Measurements from ENCODE around the gene SPRED1.

The SPRED1 gene

GRCh38 chr15:38285456-38285855 is 32.8 kb downstream of the SPRED1 start:
- no peak for DNase-seq

GRCh38 chr15:38294126-38294525 is 41.5 kb downstream of the SPRED1 start:
- DNase-seq, result no peak

GRCh38 chr15:38297623-38298388 is 45.2 kb downstream of the SPRED1 start:
- DNase-seq, result peak; percentile 57

- DNase-seq, result no peak
These were observed 46.6 kb downstream of the SPRED1 start for GRCh38 chr15:38299216-38299615.

- DNase-seq, result peak; percentile 17
These were observed 47.8 kb downstream of the SPRED1 start for GRCh38 chr15:38300395-38300794.

GRCh38 chr15:38304481-38304880 is 51.8 kb downstream of the SPRED1 start:
- no peak for DNase-seq

GRCh38 chr15:38307251-38307650 is 54.6 kb downstream of the SPRED1 start:
- no peak for DNase-seq

GRCh38 chr15:38307861-38308641 is 55.4 kb downstream of the SPRED1 start:
- peak; percentile 21 for DNase-seq

- peak; percentile 61 for DNase-seq
These were observed 56.2 kb downstream of the SPRED1 start for GRCh38 chr15:38308797-38309196.

- DNase-seq, result no peak
These were observed 59.6 kb downstream of the SPRED1 start for GRCh38 chr15:38312190-38312589.

- no peak for DNase-seq
These were observed 63.7 kb downstream of the SPRED1 start for GRCh38 chr15:38316311-38316710.

- DNase-seq, result no peak
These were observed 67.5 kb downstream of the SPRED1 start for GRCh38 chr15:38320181-38320580.

GRCh38 chr15:38320866-38321265 is 68.2 kb downstream of the SPRED1 start:
- no peak for DNase-seq

GRCh38 chr15:38323895-38324294 is 71.3 kb downstream of the SPRED1 start:
- no peak for DNase-seq

GRCh38 chr15:38324939-38325647 is 72.5 kb downstream of the SPRED1 start:
- DNase-seq, result no peak

GRCh38 chr15:38325648-38325990 is 73.0 kb downstream of the SPRED1 start:
- no peak for DNase-seq

GRCh38 chr15:38332711-38333110 is 80.1 kb downstream of the SPRED1 start:
- DNase-seq, result no peak

- DNase-seq, result no peak
These were observed 82.5 kb downstream of the SPRED1 start for GRCh38 chr15:38335116-38335515.

GRCh38 chr15:38344351-38344750 is 91.7 kb downstream of the SPRED1 start:
- DNase-seq, result no peak

- DNase-seq, result no peak
These were observed 96.6 kb downstream of the SPRED1 start for GRCh38 chr15:38349251-38349650.

- no peak for DNase-seq
These were observed 98.8 kb downstream of the SPRED1 start for GRCh38 chr15:38351466-38351865.

GRCh38 chr15:38354315-38354929 is 101.8 kb downstream of the SPRED1 start:
- DNase-seq, result peak; percentile 61

GRCh38 chr15:38362355-38362754 is 109.7 kb downstream of the SPRED1 start:
- DNase-seq, result no peak
